Breast epithelium (tissue), 3 donors: ENCODE data around the gene GTF2E1.

Experiments used
- POLR2A ChIP-seq: fragments of 450-650 bp; IDR thresholded peaks from one replicate; pipeline ENCODE4 v1.6.1; 2016; ENCODE audit warnings: antibody characterized with exemption, mild to moderate bottlenecking, moderate library complexity
- POLR2AphosphoS5 ChIP-seq, 3 donors: sonication (generic); formaldehyde crosslinking; IDR thresholded peaks; one replicate each; pipeline ENCODE4 v1.6.1; 2017; ENCODE audit warnings: antibody characterized with exemption in 3 of 3
- TF ChIP-seq, protein P1 (sequence below), 3 donors: fragments of 450-650 bp; IDR thresholded peaks; one replicate each; pipeline ENCODE4 v1.5.1; 2016 to 2017; ENCODE audit warnings: antibody characterized with exemption in 3 of 3, mild to moderate bottlenecking in 3 of 3, moderate library complexity in 3 of 3

- TF ChIP-seq, protein P1, sequence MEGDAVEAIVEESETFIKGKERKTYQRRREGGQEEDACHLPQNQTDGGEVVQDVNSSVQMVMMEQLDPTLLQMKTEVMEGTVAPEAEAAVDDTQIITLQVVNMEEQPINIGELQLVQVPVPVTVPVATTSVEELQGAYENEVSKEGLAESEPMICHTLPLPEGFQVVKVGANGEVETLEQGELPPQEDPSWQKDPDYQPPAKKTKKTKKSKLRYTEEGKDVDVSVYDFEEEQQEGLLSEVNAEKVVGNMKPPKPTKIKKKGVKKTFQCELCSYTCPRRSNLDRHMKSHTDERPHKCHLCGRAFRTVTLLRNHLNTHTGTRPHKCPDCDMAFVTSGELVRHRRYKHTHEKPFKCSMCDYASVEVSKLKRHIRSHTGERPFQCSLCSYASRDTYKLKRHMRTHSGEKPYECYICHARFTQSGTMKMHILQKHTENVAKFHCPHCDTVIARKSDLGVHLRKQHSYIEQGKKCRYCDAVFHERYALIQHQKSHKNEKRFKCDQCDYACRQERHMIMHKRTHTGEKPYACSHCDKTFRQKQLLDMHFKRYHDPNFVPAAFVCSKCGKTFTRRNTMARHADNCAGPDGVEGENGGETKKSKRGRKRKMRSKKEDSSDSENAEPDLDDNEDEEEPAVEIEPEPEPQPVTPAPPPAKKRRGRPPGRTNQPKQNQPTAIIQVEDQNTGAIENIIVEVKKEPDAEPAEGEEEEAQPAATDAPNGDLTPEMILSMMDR (IDR thresholded peaks at IDR 0.05): no peak
- TF ChIP-seq POLR2AphosphoS5 (IDR thresholded peaks at IDR 0.05): no peak
- TF ChIP-seq POLR2A: no peak
These were observed 26.9 kb downstream of the GTF2E1 start for GRCh38 chr3:120769436-120769835.
